Dermis microvascular lymphatic vessel endothelial cell (primary cell): ENCODE results near the gene SLC26A3. TPM values are rescaled to one million over a fixed set of nuclear protein-coding genes. Genes with fewer than 3 reads are reported as not detected.

Experiments used
- DNase-seq, 2 donors: peaks; one replicate each; pipeline versions ENCODE4 v3.0.0 to v3.0.0-alpha.2; 2010; ENCODE audit warnings: low read depth in 2 of 2
- total RNA-seq: library from RNA; depleted of rRNA; stranded (reverse); fragments of >200 nt; gene quantifications from 2 replicates; pipeline ENCODE4 v1.2.1, GENCODE V29; 2014

The SLC26A3 gene
- total RNA-seq, 1 donor from 2014 or later: not detected

GRCh38 chr7:107816011-107816566 is 13.1 kb upstream of the SLC26A3 start:
- DNase-seq: peak in 1 of 2 donors; percentile 39

- DNase-seq: peak in 1 of 2 donors; percentile 17
Measured at GRCh38 chr7:107815254-107815882, 12.3 kb upstream of the SLC26A3 start.

- no peak for DNase-seq
Measured at GRCh38 chr7:107813524-107813923, 10.5 kb upstream of the SLC26A3 start.

GRCh38 chr7:107811934-107812333 is 8.9 kb upstream of the SLC26A3 start:
- no peak for DNase-seq

- no peak for DNase-seq
Measured at GRCh38 chr7:107810626-107811025, 7.6 kb upstream of the SLC26A3 start.

GRCh38 chr7:107809179-107809578 is 6.2 kb upstream of the SLC26A3 start:
- DNase-seq: no peak

GRCh38 chr7:107799647-107800264 is 3.3 kb downstream of the SLC26A3 start:
- no peak for DNase-seq

GRCh38 chr7:107792364-107792763 is 10.7 kb downstream of the SLC26A3 start:
- DNase-seq: no peak

GRCh38 chr7:107789647-107790046 is 13.4 kb downstream of the SLC26A3 start:
- no peak for DNase-seq

GRCh38 chr7:107788662-107789061 is 14.4 kb downstream of the SLC26A3 start:
- no peak for DNase-seq

- no peak for DNase-seq
Measured at GRCh38 chr7:107788216-107788615, 14.8 kb downstream of the SLC26A3 start.

- DNase-seq: no peak
Measured at GRCh38 chr7:107785926-107786325, 17.1 kb downstream of the SLC26A3 start.

- no peak for DNase-seq
Measured at GRCh38 chr7:107785170-107785569, 17.9 kb downstream of the SLC26A3 start.

- DNase-seq: no peak
Measured at GRCh38 chr7:107783648-107784047, 19.4 kb downstream of the SLC26A3 start.

GRCh38 chr7:107782374-107782773 is 20.6 kb downstream of the SLC26A3 start:
- no peak for DNase-seq

- no peak for DNase-seq
Measured at GRCh38 chr7:107779647-107780099, 23.4 kb downstream of the SLC26A3 start.

GRCh38 chr7:107778283-107778682 is 24.7 kb downstream of the SLC26A3 start:
- no peak for DNase-seq

- DNase-seq: no peak
Measured at GRCh38 chr7:107777702-107778101, 25.3 kb downstream of the SLC26A3 start.

GRCh38 chr7:107773027-107773426 is 30.0 kb downstream of the SLC26A3 start:
- peak; percentile 4 to 15 for DNase-seq

- DNase-seq: no peak
Measured at GRCh38 chr7:107768263-107768662, 34.8 kb downstream of the SLC26A3 start.

GRCh38 chr7:107767391-107767790 is 35.6 kb downstream of the SLC26A3 start:
- DNase-seq: no peak

- no peak for DNase-seq
Measured at GRCh38 chr7:107758667-107759066, 44.4 kb downstream of the SLC26A3 start.

GRCh38 chr7:107754642-107755041 is 48.4 kb downstream of the SLC26A3 start:
- no peak for DNase-seq
